ENCODE measurements around the gene LAG3.

LAG3 gene

DNA sequence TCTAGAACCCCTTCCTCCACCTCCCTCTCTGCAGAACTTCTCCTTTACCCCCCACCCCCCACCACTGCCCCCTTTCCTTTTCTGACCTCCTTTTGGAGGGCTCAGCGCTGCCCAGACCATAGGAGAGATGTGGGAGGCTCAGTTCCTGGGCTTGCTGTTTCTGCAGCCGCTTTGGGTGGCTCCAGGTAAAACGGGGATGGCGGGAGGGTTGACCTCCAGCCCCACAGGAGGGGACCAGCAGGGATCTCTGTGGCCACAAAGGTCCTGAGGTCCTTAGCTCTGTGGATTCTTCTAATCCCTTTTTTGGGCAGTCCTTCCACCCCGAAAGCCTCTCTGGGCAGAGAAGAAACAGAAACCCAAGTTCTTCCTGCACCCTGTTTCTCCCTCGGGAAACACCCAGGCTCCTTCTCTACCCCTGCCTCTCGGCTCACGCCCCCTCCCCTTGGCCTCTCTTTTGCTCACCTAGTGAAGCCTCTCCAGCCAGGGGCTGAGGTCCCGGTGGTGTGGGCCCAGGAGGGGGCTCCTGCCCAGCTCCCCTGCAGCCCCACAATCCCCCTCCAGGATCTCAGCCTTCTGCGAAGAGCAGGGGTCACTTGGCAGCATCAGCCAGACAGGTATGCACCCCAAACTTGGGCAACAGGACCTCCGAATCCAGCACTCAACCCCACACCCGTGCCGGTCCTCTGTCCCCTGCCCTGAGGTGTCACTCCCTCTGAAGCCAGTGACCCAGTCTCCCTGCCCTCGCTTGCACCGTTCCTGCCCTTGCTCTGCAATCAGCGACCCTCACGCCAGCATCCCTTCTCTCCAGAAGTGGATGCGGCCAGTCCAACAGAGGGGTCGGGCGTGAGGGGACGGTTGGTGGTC is 638 bp downstream of the LAG3 start:
- DNase-seq (ENCODE audit: low read depth) = no peak

DNA sequence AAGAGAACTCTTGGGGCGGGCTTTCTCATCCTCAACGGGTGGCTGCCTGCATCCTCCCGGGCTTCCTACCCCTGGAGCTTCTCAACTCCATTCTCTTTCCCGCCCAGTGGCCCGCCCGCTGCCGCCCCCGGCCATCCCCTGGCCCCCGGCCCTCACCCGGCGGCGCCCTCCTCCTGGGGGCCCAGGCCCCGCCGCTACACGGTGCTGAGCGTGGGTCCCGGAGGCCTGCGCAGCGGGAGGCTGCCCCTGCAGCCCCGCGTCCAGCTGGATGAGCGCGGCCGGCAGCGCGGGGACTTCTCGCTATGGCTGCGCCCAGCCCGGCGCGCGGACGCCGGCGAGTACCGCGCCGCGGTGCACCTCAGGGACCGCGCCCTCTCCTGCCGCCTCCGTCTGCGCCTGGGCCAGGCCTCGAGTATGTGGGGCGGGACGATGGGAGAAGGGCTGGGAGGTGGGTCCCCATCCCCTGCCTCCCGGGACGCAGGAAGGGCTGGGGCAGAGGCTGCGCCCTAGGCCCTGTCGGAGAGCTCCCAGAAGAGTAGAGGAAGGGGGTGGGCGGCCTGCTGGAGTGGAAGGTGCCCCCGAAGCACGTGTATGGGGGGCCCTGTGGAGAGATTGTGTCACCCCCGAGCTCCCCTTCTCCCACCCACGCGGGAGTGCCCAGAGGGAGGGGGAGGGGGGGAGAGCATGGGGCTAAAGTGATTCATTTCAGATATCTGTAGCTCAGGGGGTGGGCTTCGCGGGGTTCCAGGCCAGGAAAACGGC is 1.5 kb downstream of the LAG3 start:
- DNase-seq (ENCODE audit: low read depth) = no peak

DNA sequence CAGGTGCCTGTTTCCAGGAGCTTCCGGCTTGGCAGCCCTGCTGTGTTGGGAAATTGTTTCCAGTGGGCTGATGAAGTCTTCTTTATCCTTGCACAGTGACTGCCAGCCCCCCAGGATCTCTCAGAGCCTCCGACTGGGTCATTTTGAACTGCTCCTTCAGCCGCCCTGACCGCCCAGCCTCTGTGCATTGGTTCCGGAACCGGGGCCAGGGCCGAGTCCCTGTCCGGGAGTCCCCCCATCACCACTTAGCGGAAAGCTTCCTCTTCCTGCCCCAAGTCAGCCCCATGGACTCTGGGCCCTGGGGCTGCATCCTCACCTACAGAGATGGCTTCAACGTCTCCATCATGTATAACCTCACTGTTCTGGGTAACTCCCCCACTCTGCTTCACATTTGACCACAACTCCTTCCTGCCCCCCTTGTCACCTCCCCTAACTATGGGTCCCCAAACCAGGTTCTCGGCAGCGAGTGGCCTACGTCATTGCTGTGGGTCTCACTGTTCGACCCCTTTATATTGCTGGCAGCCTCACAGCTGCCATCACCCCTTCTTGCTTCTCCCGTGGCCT is 2.3 kb downstream of the LAG3 start:
- DNase-seq (ENCODE audit: low read depth) = no peak

DNA sequence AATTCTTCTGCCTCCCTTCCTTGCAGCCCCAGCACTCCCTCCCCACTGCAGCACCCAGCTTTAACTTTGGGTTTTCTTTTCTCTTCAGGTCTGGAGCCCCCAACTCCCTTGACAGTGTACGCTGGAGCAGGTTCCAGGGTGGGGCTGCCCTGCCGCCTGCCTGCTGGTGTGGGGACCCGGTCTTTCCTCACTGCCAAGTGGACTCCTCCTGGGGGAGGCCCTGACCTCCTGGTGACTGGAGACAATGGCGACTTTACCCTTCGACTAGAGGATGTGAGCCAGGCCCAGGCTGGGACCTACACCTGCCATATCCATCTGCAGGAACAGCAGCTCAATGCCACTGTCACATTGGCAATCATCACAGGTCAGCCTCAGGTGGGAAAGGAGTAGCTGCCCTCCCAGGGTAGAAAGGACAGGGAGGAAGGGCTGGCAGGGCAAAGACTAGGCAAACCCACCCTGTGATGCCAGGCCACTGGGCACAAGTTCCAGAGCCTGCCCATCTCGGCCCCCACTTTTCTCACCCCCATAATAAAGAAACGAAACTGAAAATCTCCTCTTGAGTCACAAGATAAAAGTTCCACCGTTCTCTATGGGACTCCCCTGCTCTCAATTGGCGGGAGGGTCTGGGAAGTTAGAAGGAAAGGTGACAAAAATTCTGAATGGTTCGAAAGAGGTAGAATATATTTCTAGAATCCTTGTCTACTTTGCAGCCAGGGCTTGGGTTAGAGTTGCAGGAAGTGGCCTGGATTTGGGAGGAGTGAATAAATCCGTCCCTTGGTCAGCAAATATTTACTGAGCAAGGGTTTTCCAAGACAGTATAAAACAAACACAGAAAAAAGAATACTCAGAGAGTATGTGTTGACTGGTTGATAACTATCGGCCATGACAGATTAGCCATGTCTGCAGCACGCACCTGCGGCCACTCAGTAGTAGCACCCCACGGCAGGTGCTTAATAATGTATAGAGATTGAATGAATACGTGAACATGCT is 3.2 kb downstream of the LAG3 start:
- DNase-seq (ENCODE audit: low read depth) = no peak

DNA sequence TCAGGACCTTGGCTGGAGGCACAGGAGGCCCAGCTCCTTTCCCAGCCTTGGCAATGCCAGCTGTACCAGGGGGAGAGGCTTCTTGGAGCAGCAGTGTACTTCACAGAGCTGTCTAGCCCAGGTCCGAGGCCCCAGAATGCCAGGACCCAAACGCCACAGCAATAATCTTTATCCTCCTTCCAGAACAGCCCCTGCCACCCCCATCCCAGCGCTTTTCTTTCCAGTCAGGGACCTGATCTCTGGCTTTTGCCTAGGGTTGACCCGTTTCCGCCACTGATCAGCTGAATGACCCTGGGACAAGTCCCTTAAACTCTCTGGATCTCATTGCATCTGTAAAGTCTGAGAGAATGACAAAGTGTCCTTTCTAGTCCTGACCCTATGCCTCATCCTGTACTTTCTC is 5.1 kb downstream of the LAG3 start:
- DNase-seq (ENCODE audit: low read depth) = no peak

DNA sequence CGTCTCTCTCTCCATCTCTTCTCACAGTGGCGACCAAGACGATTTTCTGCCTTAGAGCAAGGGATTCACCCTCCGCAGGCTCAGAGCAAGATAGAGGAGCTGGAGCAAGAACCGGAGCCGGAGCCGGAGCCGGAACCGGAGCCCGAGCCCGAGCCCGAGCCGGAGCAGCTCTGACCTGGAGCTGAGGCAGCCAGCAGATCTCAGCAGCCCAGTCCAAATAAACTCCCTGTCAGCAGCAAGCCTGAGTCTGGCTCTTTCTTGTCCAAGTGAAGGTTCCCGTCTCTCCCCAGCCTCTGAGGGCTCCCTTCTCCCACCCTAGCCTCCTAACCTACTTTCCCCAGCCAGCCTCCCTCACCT is 5.9 kb downstream of the LAG3 start:
- no peak for DNase-seq (ENCODE audit: low read depth)

DNA sequence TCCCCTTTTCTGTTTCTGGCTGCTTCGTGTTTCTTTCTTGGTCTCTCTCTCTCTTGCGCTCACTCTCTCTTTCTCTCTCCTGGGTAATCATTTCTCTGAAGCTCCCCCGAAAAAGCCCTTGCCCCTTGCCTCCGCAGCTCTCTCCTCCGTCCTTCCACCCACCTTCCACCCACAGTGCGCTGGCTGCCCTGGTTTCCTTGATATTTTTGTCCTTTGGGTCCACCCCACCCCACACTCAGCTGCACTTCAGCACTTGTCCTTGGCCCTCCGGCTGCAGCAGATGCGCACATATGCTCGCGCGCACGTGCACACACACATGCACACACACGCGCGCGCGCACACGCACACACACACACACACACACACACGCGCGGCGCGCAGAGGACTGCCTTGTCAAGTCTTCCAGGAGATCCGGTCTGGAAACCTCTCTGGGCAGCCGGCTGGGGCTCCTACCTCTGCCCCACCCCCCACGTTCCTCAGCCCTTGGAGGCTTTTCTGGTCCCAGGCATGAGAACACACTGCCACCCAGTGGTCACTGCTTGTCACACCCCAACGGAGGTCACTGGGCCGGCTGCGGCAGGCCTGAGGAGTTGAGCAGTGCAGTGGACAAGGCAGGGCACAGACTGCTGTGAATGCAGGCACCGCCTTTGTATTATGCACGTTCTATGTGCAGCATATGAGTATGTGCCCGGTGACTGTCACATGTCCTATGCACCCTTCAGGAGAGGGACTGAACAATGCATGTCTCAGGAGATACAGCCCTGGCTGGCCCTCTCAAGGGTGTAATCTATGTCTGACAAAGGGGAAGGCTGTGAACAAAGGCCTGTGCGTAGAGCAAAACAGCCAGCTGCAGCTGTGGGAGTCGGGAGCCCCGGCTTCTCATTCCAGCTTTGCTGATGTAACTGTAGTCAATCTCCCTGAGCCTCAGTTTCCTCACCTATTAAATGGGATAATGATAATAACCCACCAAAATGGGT is 6.5 kb downstream of the LAG3 start:
- DNase-seq (ENCODE audit: low read depth) = peak; percentile 87

DNA sequence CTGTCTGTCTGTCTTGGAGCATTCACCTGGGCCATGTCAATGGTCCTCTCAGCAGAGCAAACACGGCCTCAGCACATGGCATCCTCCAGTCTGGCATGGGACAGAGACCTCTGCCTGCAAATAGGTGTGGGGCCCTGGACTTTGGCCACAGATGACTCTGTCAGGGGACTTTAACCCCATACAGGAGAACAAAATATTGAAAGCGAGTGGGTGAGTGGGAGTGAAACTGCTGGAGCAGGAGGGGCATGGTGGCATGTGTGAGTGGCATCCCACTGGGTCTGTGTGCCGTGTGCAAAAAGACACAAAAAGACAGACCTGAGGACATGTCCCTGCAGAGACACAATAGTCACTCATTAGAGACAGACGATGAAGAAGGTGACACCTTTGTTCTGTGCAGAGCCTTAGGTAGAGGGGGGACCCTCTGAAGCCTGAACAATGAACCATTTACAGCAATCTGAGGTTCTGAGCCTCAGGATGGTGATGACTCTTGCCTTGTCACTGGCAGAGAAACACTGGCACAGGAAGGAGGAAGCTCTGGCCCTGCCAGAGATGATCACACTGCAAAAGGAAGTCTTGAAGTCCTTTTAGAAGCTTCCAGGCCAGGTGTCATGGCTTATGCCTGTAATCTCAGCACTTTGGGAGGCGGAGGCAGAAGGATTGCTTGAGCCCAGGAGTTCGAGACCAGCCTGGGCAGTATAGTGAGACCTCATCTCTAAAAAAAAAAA is 7.5 kb downstream of the LAG3 start:
- no peak for DNase-seq (ENCODE audit: low read depth)

DNA sequence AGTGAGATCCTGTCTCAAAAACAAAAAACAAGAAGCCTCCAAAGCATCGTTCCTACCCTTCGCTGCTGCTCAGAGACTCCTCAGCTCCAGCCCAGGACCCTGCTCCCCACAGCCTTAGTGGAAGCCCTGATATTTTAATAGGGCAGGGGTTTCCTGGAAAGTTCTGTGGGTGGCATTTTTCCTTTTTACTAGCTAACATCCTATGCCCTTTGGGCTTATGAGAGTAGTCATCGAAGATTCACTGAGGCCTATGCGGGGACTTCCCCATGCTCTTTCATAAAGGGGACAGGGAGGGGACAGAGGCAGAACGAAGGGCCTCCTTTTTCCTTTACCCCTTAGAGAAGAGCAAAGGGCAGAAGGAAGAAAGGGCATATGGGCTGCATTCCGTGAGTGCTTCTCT is 8.3 kb downstream of the LAG3 start:
- DNase-seq (ENCODE audit: low read depth) = no peak

DNA sequence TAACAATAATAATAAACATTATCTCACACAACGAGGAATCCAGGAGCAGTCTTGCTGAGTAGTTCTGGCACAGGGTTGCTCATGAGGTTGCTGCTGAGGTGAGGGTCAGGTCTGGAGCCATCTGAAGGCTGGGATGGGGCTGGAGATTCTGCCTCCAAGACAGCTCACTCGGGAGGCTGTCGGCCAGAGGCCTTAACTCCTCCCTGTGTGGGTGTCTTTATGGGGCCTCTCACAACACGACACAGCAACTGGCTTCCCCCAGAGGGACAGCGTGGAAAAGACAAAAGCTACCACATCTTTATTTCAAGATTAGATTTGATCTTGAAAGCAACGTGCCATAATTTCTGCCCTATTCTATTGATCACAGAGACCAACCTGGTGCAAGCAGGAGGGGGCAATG is 9.8 kb downstream of the LAG3 start:
- no peak for DNase-seq (ENCODE audit: low read depth)

DNA sequence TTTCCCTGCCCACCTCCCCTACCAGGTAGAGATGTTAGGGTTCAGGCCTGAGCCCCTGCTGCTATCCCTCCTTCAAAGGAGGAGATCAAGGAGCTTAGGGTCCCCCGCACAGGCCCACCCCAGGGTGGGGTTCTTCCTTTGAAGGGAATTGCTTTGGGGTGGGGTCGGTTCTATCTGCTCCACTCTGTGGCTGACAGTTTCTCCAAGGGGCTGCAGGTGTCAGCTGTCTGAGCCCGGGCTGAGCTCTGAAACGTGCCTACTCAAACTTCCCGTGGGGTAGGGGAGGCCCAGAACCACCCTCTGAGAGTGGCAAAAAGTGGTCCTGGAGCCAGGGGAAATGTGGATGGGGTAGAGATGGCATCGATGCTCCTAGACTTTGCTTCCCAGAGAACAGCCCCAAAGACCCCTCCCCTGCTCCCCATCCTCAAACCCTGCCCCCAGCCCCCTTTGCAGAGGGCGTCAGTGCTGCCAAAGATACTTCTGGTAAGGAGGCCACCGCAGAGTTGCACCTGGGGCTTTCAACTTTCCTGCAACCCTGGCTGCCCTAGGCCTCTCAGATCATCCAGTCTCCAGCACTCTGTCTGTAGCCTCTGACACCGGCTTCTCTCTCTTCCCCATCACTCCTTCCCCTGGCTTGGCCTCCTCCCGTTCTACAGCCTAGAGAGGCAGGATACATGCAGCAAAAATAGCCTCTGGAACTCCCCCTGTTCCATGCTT is 10.7 kb downstream of the LAG3 start:
- DNase-seq (ENCODE audit: low read depth) = no peak

DNA sequence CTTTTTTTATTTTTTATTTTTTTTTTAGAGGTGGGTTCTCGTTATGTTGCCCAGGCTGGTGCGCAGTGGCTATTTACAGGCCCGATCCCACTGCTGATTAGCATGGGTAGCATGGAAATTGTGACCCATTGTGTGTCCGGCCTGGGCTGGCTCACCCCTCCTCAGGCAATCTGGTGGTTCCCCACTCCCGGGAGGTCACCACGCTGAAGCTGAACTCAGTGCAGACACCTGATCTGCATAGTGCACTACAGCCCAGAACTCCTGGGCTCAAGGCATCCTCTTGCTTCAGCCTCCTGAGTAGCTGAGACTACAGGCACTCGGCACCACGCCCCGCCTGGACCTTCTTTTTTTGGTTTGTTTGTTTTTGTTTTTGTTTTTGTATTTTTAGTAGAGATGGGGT is 11.5 kb downstream of the LAG3 start:
- DNase-seq (ENCODE audit: low read depth) = no peak

DNA sequence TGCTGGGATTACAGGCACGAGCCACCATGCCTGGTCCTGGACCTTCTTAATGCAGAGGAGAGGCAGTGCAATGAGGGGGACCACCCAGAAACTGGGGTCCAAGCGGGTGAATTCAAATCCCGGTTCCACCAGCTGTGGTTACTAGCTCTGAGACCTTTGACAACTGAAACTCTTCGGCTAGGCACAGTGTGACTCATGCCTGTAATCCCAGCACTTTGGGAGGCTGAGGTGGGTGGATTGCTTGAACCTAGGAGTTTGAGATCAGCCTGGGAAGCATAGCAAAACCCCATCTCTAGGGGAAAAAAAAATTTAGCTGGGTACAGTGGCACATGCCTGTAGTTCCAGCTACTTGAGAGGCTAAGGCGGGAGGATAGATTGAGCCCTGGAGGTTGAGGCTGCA is 12.0 kb downstream of the LAG3 start:
- no peak for DNase-seq (ENCODE audit: low read depth)

DNA sequence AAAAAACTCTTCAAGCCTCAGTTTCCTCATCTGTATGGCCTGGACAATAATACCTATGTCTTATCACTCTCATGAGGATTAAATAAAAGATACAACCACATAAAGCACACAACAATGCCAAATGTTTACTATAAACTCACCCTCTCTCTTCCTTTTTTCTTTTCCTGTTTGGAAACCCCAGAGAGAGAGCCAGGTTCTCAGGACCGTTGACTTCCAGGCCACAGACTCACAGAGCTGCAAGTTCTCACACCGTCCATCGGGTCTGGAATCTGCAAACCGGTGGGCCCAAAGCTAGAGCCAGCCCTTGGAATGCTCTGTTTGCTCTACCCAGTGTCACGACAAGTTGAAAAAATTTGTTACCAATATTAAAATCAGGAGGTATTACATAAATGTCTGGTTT is 12.4 kb downstream of the LAG3 start:
- DNase-seq (ENCODE audit: low read depth) = no peak

DNA sequence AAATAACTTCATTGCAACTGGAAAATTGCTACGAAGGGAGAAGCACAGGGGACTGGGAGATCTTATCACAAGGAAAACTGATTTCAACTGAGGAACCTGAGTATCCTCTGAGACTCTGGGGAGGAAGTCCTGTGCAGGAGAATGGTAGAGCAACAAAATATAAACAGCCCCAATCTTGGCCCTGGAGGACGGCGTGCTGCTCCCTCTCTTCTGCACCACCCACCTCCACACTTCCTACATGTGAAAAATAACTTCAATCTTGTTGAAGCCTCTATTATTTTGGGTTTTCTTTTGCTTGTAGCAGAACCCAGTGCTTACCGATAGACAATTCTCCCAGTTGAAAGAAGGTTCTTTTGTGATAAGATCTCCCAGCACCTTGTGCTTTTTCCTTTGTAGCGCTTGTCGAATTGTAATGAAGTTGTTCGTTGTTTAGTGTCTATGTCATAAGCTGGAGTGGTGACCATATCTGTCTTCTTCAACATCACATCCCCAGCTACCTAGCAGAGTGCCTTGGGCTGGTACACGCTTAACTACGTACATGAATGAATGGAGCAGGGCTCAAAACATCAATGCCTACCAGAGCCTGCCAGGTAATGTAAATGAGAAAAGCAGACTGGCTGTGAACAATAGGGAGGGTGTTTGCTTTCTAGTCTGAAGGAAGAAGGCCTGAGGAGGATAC is 14.2 kb downstream of the LAG3 start:
- DNase-seq (ENCODE audit: low read depth) = no peak

DNA sequence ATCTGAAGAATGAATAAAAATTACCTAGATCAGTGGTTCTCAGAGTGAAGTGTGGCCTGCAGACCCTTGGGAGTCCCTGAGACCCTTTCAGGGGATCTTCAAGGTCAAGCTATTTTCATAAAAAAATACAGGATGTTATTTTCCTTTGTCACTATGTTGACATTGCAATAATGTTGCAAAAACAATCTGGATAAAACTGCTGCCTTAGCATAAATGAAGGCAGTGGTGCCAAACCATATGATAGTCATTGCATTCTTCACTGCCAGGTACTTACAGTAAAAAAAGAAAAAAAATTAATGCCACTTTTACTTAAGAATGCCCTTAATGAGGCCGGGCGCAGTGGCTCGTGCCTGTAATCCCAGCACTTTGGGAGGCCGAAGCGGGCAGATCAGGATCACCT is 15.0 kb downstream of the LAG3 start:
- DNase-seq (ENCODE audit: low read depth) = no peak

DNA sequence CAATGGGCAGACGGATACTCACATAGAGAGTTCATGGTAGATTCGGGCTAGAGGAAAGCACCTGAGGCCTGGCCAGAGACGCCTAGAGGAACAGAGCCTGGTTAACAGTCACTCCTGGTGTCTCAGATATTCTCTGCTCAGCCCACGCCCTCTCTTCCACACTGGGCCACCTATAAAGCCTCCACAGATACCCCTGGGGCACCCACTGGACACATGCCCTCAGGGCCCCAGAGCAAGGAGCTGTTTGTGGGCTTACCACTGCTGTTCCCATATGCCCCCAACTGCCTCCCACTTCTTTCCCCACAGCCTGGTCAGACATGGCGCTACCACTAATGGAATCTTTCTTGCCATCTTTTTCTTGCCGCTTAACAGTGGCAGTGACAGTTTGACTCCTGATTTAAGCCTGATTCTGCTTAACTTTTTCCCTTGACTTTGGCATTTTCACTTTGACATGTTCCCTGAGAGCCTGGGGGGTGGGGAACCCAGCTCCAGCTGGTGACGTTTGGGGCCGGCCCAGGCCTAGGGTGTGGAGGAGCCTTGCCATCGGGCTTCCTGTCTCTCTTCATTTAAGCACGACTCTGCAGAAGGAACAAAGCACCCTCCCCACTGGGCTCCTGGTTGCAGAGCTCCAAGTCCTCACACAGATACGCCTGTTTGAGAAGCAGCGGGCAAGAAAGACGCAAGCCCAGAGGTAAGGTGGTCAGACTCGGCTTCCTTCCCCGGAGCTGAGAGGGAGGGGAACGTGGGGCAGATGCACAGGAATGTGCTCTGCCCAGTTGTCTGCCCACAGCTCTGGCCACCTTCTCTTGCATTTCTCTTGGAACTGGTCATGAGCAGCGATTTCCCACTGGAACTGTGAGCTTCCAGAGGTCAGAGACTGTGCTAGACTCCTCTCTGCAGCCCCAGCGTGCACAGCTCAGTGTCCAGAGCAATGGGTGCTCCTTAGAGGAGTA is 16.9 kb downstream of the LAG3 start, which contains the start of gene CD4:
TSS of gene CD4 (plus strand) at position 557 of the 953 bp plus-strand sequence. CDS start 10,611 bp downstream, outside the sequence.
- no peak for DNase-seq (ENCODE audit: low read depth)
